ENCODE data around the gene ITPK1.
"Not testable (repeated sequence)": the region's sequence is repeated elsewhere in the genome, so short reads cannot be mapped to it uniquely, and the experiment has no call there.

ITPK1 gene

DNA sequence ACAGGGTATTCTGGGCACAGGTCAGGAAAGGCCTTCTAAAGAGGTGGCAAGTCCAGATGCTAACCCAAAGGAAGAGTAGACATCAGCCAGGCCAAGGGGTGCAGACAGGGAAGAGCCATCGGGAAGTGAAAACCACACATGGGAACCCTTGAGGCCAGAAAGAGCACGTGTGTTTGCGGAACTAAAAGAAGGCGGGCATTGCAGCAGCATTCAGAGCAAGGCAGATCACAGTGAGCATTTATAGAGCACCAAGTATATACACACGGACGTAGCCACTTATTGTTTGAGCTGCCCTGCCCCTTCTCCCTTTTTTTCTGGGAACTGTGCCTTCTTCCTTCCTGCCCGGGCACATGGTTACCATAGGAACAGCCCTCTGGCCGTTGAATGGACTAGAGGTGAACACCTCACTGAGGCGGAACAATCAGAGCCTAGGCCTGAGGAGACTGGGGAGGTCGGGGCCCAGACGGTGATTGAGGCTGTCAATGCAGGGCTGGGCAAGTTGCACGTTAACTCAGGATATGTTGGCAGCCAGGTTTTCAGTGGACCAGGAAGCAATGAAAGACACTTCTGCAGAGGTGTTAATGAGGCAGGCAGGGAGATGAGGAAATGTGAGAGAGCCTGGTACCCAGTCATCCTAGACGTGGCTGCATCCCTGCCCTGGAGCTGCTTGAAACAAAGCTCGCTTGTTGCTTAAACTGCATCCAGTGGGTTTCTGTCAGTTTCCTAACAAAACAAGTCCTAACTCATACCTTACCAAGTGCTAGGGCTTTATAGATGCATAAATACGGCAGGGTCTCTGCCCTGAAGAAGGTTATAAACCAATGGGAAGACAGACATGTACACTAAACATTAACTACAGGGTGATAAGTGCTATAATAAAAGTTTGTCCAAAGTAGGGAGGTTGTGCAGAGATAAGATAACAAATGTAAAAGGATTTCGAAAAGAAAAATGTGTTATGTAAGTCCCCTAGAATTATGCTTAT, 34.8 kb upstream of the ITPK1 start:
- no peak overlapping the region for H2AFZ ChIP-seq (ENCODE audit: low read length, unreplicated experiment)
- H3K79me2 ChIP-seq (ENCODE audit: control insufficient read depth, insufficient read depth, low read length, unreplicated experiment) = no peaks in the 10 kb centered on the region
- H3K27me3 ChIP-seq (ENCODE audit: insufficient read depth, low read length) = no peaks in the 10 kb centered on the region
- no peaks in the 10 kb centered on the region for H3K36me3 ChIP-seq (ENCODE audit: insufficient read depth, low read length)
- peaks cover 10% of the 10 kb centered on the region for H3K4me1 ChIP-seq (ENCODE audit: control insufficient read depth, insufficient read depth, low read length, unreplicated experiment)
- peak overlapping the region; percentile 44 for H3K4me3 ChIP-seq (ENCODE audit: low read depth, low read length)
- H3K27ac ChIP-seq (ENCODE audit: low read depth, low read length) = peak overlapping the region; percentile 10; the same call in 1 of the 2 replicates

DNA sequence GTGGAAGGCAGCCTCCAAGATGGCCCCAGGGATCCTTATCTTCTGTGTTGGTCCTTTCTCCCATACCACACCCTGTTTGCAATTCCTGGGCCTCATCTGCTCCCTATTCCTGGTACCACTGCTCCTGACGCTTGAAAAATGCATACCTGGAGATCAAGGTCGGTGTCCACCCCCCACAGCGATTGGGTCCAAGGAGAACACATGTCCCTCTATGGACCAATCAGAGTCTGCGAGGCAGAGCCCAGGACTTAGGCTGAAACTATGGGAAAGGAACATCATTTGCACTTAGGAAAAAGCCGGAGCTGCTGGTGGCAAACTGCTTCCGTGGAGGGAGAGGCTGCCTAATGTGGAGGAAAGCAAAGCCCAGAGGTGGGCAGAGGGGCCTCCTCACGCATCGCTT, 33.3 kb upstream of the ITPK1 start:
- Histone ChIP-seq H3K27me3 (ENCODE audit: insufficient read depth, low read length) (no peaks in the 10 kb centered on the region), H2AFZ (ENCODE audit: low read length, unreplicated experiment) (no peak overlapping the region), H3K36me3 (ENCODE audit: insufficient read depth, low read length) (no peaks in the 10 kb centered on the region), H3K27ac (ENCODE audit: low read depth, low read length) (no peak overlapping the region), H3K4me3 (ENCODE audit: low read depth, low read length) (no peak overlapping the region), H3K4me1 (ENCODE audit: control insufficient read depth, insufficient read depth, low read length, unreplicated experiment) (peaks cover 10% of the 10 kb centered on the region), H3K79me2 (ENCODE audit: control insufficient read depth, insufficient read depth, low read length, unreplicated experiment) (no peaks in the 10 kb centered on the region)

DNA sequence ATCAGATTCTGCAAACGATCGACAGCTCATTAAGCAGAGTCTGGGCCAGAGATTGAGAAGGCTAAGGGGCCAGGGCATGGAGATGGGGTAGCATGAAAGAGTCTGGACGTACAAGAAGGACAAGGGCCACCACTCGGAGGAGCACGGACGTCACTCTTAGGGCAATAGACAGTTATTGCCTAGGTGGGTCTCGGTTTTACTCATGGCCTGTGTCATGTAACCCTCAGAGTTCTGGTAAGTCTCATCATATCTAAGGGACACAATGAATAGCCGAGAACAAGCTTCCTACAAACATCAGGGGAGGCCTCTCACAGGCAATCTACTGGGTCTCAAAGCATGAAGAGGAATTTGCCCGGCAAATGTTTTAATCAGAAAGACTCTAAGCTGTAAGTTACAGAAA, 30.4 kb upstream of the ITPK1 start:
- Histone ChIP-seq H3K36me3 (ENCODE audit: insufficient read depth, low read length) (no peaks in the 10 kb centered on the region), H3K79me2 (ENCODE audit: control insufficient read depth, insufficient read depth, low read length, unreplicated experiment) (no peaks in the 10 kb centered on the region), H3K27me3 (ENCODE audit: insufficient read depth, low read length) (no peaks in the 10 kb centered on the region), H3K4me1 (ENCODE audit: control insufficient read depth, insufficient read depth, low read length, unreplicated experiment) (peaks cover 8% of the 10 kb centered on the region), H3K4me3 (ENCODE audit: low read depth, low read length) (no peak overlapping the region), H3K27ac (ENCODE audit: low read depth, low read length) (no peak overlapping the region), H2AFZ (ENCODE audit: low read length, unreplicated experiment) (no peak overlapping the region)

GRCh38 chr14:93142854-93143652, 27.3 kb upstream of the ITPK1 start:
- Histone ChIP-seq H3K79me2 (ENCODE audit: control insufficient read depth, insufficient read depth, low read length, unreplicated experiment) (no peaks in the 10 kb centered on the region), H3K4me3 (ENCODE audit: low read depth, low read length) (no peak overlapping the region), H3K27ac (ENCODE audit: low read depth, low read length) (no peak overlapping the region), H2AFZ (ENCODE audit: low read length, unreplicated experiment) (no peak overlapping the region), H3K27me3 (ENCODE audit: insufficient read depth, low read length) (no peaks in the 10 kb centered on the region), H3K36me3 (ENCODE audit: insufficient read depth, low read length) (no peaks in the 10 kb centered on the region), H3K4me1 (ENCODE audit: control insufficient read depth, insufficient read depth, low read length, unreplicated experiment) (no peaks in the 10 kb centered on the region)

- Histone ChIP-seq H3K36me3 (ENCODE audit: insufficient read depth, low read length) (no peaks in the 10 kb centered on the region), H3K4me1 (ENCODE audit: control insufficient read depth, insufficient read depth, low read length, unreplicated experiment) (peaks cover 9% of the 10 kb centered on the region), H3K79me2 (ENCODE audit: control insufficient read depth, insufficient read depth, low read length, unreplicated experiment) (no peaks in the 10 kb centered on the region), H3K27me3 (ENCODE audit: insufficient read depth, low read length) (no peaks in the 10 kb centered on the region), H2AFZ (ENCODE audit: low read length, unreplicated experiment) (no peak overlapping the region), H3K4me3 (ENCODE audit: low read depth, low read length) (no peak overlapping the region), H3K27ac (ENCODE audit: low read depth, low read length) (no peak overlapping the region)
Observed at GRCh38 chr14:93137864-93138263, 22.1 kb upstream of the ITPK1 start.

DNA sequence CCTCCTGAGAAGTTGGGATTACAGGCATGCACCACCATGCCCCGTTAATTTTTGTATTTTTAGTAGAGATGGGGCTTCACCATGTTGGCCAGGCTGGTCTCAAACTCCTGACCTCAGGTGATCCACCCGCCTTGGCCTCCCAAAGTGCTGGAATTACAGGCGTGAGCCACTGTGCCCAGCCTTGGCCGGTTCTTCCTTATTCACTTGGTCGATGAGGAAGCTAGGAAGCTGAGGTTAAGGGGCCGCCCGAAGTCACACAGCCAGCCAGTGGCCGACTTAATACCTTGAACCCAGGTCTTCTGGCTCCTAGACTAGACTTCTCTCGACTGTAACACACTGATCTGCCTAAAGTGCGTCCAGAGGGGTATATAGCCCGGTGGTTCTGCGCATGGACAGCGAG, 20.8 kb upstream of the ITPK1 start:
- H3K4me1 ChIP-seq (ENCODE audit: control insufficient read depth, insufficient read depth, low read length, unreplicated experiment); H3K79me2 ChIP-seq (ENCODE audit: control insufficient read depth, insufficient read depth, low read length, unreplicated experiment); H3K27ac ChIP-seq (ENCODE audit: low read depth, low read length); H3K36me3 ChIP-seq (ENCODE audit: insufficient read depth, low read length); H3K27me3 ChIP-seq (ENCODE audit: insufficient read depth, low read length); H3K4me3 ChIP-seq (ENCODE audit: low read depth, low read length); H2AFZ ChIP-seq (ENCODE audit: low read length, unreplicated experiment): not testable (repeated sequence)

GRCh38 chr14:93136009-93136408, 20.3 kb upstream of the ITPK1 start:
- H3K27ac ChIP-seq (ENCODE audit: low read depth, low read length) = no peak overlapping the region
- no peaks in the 10 kb centered on the region for H3K36me3 ChIP-seq (ENCODE audit: insufficient read depth, low read length)
- H3K4me1 ChIP-seq (ENCODE audit: control insufficient read depth, insufficient read depth, low read length, unreplicated experiment) = peaks cover 9% of the 10 kb centered on the region
- H2AFZ ChIP-seq (ENCODE audit: low read length, unreplicated experiment) = no peak overlapping the region
- H3K79me2 ChIP-seq (ENCODE audit: control insufficient read depth, insufficient read depth, low read length, unreplicated experiment) = no peaks in the 10 kb centered on the region
- no peaks in the 10 kb centered on the region for H3K27me3 ChIP-seq (ENCODE audit: insufficient read depth, low read length)
- no peak overlapping the region for H3K4me3 ChIP-seq (ENCODE audit: low read depth, low read length)

DNA sequence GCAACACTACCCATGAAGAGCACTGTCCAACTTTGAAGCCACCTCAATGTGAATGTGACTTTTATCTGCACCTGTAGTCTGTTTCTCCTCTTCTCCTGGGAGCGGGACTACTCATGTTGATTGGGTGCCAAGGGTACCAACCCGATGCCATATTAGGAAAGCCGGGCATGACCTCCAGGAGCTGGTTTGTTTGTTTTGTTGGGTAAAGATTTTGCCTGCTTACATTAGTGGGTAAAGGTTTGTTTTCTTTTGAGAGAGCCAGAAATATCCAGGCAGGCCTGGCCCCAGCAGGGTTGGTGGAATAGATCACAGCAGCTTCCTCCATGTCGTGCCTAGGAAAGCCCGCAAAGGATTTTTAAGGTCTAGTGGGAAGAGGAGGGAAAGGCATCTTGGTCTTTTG, 19.7 kb upstream of the ITPK1 start:
- Histone ChIP-seq H2AFZ (ENCODE audit: low read length, unreplicated experiment) (no peak overlapping the region), H3K79me2 (ENCODE audit: control insufficient read depth, insufficient read depth, low read length, unreplicated experiment) (no peaks in the 10 kb centered on the region), H3K4me1 (ENCODE audit: control insufficient read depth, insufficient read depth, low read length, unreplicated experiment) (peaks cover 9% of the 10 kb centered on the region), H3K27me3 (ENCODE audit: insufficient read depth, low read length) (no peaks in the 10 kb centered on the region), H3K36me3 (ENCODE audit: insufficient read depth, low read length) (no peaks in the 10 kb centered on the region), H3K4me3 (ENCODE audit: low read depth, low read length) (no peak overlapping the region), H3K27ac (ENCODE audit: low read depth, low read length) (no peak overlapping the region)

DNA sequence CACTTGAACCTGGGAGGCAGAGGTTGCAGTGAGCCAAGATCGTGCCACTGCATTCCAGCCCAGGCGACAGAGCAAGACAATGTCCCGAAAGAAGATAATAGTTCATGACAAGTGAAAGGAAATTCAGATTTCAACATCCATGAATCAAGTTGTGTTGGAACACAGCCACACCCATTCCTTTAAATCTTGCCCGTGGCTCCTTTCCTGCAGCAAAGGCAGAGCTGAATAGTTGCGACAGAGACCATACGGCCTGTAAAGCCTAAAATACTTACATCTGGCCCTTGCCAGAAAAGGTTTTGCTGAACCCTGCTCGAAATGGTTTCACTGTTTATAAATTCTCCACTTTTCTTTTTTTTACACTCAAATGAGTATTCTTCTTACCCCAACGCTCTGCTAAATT, 17.7 kb upstream of the ITPK1 start:
- no peak overlapping the region for H3K4me3 ChIP-seq (ENCODE audit: low read depth, low read length)
- H2AFZ ChIP-seq (ENCODE audit: low read length, unreplicated experiment) = no peak overlapping the region
- peaks cover 9% of the 10 kb centered on the region for H3K4me1 ChIP-seq (ENCODE audit: control insufficient read depth, insufficient read depth, low read length, unreplicated experiment)
- peak overlapping the region; percentile 47; the same call in 1 of the 2 replicates for H3K27ac ChIP-seq (ENCODE audit: low read depth, low read length)
- H3K36me3 ChIP-seq (ENCODE audit: insufficient read depth, low read length) = no peaks in the 10 kb centered on the region
- H3K27me3 ChIP-seq (ENCODE audit: insufficient read depth, low read length) = no peaks in the 10 kb centered on the region
- no peaks in the 10 kb centered on the region for H3K79me2 ChIP-seq (ENCODE audit: control insufficient read depth, insufficient read depth, low read length, unreplicated experiment)

DNA sequence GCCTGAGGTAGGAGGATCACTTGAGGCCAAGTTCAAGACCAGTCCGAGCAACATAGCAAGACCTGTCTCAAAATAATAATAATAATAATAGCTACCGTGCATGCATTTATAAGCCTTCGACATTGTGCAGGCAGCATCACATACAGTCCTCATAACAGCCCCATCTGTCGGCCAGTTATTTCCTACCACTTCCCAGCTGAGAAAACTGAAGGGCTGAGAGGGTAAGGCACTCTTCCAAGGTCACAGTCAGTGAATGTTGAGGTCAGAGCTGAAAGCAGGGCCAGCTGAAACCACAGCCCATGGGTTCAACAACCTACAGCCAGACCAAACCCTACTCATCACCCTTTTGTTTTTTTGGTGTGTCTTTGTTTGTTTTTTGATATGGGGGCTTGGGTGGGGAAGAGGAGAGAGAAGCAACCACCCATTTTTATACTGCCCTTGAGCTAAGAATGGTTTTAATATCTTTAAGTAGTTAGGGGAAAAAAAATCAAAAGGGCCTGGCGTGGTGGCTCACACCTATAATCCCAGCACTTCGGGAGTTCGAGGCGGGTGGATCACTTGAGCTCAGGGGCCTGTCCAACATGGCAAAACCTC, 16.8 kb upstream of the ITPK1 start:
- no peaks in the 10 kb centered on the region for H3K27me3 ChIP-seq (ENCODE audit: insufficient read depth, low read length)
- H3K27ac ChIP-seq (ENCODE audit: low read depth, low read length) = no peak overlapping the region
- H3K79me2 ChIP-seq (ENCODE audit: control insufficient read depth, insufficient read depth, low read length, unreplicated experiment) = no peaks in the 10 kb centered on the region
- H2AFZ ChIP-seq (ENCODE audit: low read length, unreplicated experiment) = no peak overlapping the region
- H3K4me3 ChIP-seq (ENCODE audit: low read depth, low read length) = no peak overlapping the region
- peaks cover 9% of the 10 kb centered on the region for H3K4me1 ChIP-seq (ENCODE audit: control insufficient read depth, insufficient read depth, low read length, unreplicated experiment)
- H3K36me3 ChIP-seq (ENCODE audit: insufficient read depth, low read length) = no peaks in the 10 kb centered on the region

Measured in ACC112 (cell line).